HepG2 (cell line): ENCODE measurements around the gene GBGT1. TPM values are rescaled to one million over a fixed set of nuclear protein-coding genes. Genes with fewer than 3 reads are reported as not detected.

ENCODE experiments used
- ARID2 ChIP-seq: sonication (generic); formaldehyde crosslinking; IDR thresholded peaks from 2 replicates; pipeline ENCODE4 v1.8.1; 2022; ENCODE audit warnings: mild to moderate bottlenecking, missing genetic modification reagents, borderline replicate concordance
- ASH2L ChIP-seq: fragments of 300-600, 200-600 bp; sonication (generic); IDR thresholded peaks from 2 replicates; pipeline ENCODE4 v1.7.0; 2017; ENCODE audit warnings: low read depth, mild to moderate bottlenecking, moderate library complexity, mixed read lengths, low read length; ENCODE audit not compliant: insufficient read length
- PRDM15 ChIP-seq: sonication (generic); formaldehyde crosslinking; IDR thresholded peaks from 2 replicates; pipeline ENCODE4 v1.4.0; 2020; ENCODE audit warnings: missing genetic modification reagents
- PRPF4 ChIP-seq: fragments of 200-400 bp; formaldehyde crosslinking; IDR thresholded peaks from 2 replicates; pipeline ENCODE4 v1.6.1; 2016; ENCODE audit warnings: low read length, low read depth; ENCODE audit not compliant: poor library complexity, severe bottlenecking
- TRAFD1 ChIP-seq: sonication (generic); formaldehyde crosslinking; IDR thresholded peaks from 2 replicates; pipeline ENCODE4 v1.5.1; 2020; ENCODE audit warnings: missing genetic modification reagents, mild to moderate bottlenecking, borderline replicate concordance
- ZBTB40 ChIP-seq, 2 experiments: fragments of 450-650 bp in 1 of 2; sonication (generic) in 1 of 2; formaldehyde crosslinking in 1 of 2; IDR thresholded peaks; 2 replicates each; pipeline versions ENCODE4 v1.6.1 to v1.8.0; 2016 to 2022; ENCODE audit warnings: antibody characterized with exemption in 1 of 2, mild to moderate bottlenecking in 1 of 2, missing genetic modification reagents in 1 of 2
- ZNF326 ChIP-seq: sonication (generic); formaldehyde crosslinking; IDR thresholded peaks from 2 replicates; pipeline ENCODE4 v1.4.0; 2020; ENCODE audit warnings: missing genetic modification reagents, borderline replicate concordance
- ZNF431 ChIP-seq: sonication (generic); formaldehyde crosslinking; IDR thresholded peaks from 2 replicates; pipeline ENCODE4 v1.9.0; 2022; ENCODE audit warnings: missing genetic modification reagents, low read depth, mild to moderate bottlenecking, borderline replicate concordance
- ZSCAN20 ChIP-seq: sonication (generic); formaldehyde crosslinking; IDR thresholded peaks from 2 replicates; pipeline ENCODE4 v1.4.0; 2020; ENCODE audit warnings: missing genetic modification reagents, mild to moderate bottlenecking, borderline replicate concordance
- polyA plus RNA-seq, 8 experiments: library from polyadenylated mRNA; depleted of rRNA in 3 of 8; stranded (reverse) in 7 of 8; unstranded in 1 of 8; fragments of >200 nt; fragmentation: Illumina TruSeq in 4 of 8; extraction: Trizol in 4 of 8; gene quantifications; 2 replicates each; pipeline versions ENCODE4 v1.2.1 to v1.2.3, GENCODE V29; 2011 to 2016; ENCODE audit warnings: low read depth in 4 of 8, missing spikeins in 1 of 8, mixed read lengths in 1 of 8; ENCODE audit not compliant: insufficient read depth in 1 of 8
- total RNA-seq, 5 experiments: library from RNA; depleted of rRNA; stranded (reverse); fragments of >200 nt; fragmentation: Illumina TruSeq; extraction: Trizol; gene quantifications; 2 replicates each; pipeline ENCODE4 v1.2.3, GENCODE V29; 2016; ENCODE audit warnings: low read depth in 1 of 5

The GBGT1 gene
- total and polyA plus RNA-seq, 2 of the 13 experiments (the other 11 are each of a cell fraction or from before 2014, with no cell fraction given) = not detected

GRCh38 chr9:133132174-133132573 is 31.5 kb downstream of the GBGT1 start (continued):
- TF ChIP-seq ZBTB40 (IDR thresholded peaks at IDR 0.05) (no peak), ZBTB40 (CRISPR knock-in tag; IDR thresholded peaks at IDR 0.05) (no peak), TRAFD1 (CRISPR knock-in tag) (no peak), ZSCAN20 (CRISPR knock-in tag) (no peak), ASH2L (no peak), PRDM15 (CRISPR knock-in tag) (no peak), PRPF4 (no peak), ZNF326 (CRISPR knock-in tag) (no peak), ARID2 (no peak), ZNF431 (no peak)
